NT2/D1 (cell line): ENCODE measurements around the gene NLRC4.

Experiments used
- DNase-seq: peaks from one replicate; pipeline ENCODE4 v3.0.0-alpha.2; 2011; ENCODE audit warnings: low read depth, low spot score
- H3K27me3 ChIP-seq: 2 replicates; pipeline ENCODE4 v1.6.0; 2011; ENCODE audit warnings: mild to moderate bottlenecking; ENCODE audit not compliant: insufficient read length, insufficient read depth
- H3K36me3 ChIP-seq: 2 replicates; pipeline ENCODE4 v1.6.1; 2011; ENCODE audit warnings: mild to moderate bottlenecking, low read length, mixed read lengths; ENCODE audit not compliant: insufficient read depth, insufficient read length
- H3K4me1 ChIP-seq: 2 replicates; pipeline ENCODE4 v1.5.1; 2011; ENCODE audit not compliant: insufficient read depth, insufficient read length
- H3K4me3 ChIP-seq: 2 replicates; pipeline ENCODE4 v1.5.1; 2011; ENCODE audit warnings: low read depth; ENCODE audit not compliant: insufficient read length
- H3K9ac ChIP-seq: 2 replicates; pipeline ENCODE4 v1.6.0; 2011; ENCODE audit warnings: low read depth; ENCODE audit not compliant: insufficient read length
- H3K9me3 ChIP-seq: 2 replicates; pipeline ENCODE4 v1.5.1; 2011; ENCODE audit warnings: mild to moderate bottlenecking, low read length; ENCODE audit not compliant: insufficient read depth
- SUZ12 ChIP-seq: IDR thresholded peaks from 2 replicates; pipeline ENCODE4 v1.6.1; 2011; ENCODE audit not compliant: insufficient read length, insufficient read depth; ENCODE audit errors: extremely low read depth
- YY1 ChIP-seq: IDR thresholded peaks from 2 replicates; pipeline ENCODE4 v1.6.1; 2011; ENCODE audit not compliant: insufficient read length, insufficient read depth
- ZNF274 ChIP-seq: IDR thresholded peaks from 2 replicates; pipeline ENCODE4 v1.6.1; 2011; ENCODE audit warnings: mild to moderate bottlenecking, low read depth, low read length

The NLRC4 gene

DNA sequence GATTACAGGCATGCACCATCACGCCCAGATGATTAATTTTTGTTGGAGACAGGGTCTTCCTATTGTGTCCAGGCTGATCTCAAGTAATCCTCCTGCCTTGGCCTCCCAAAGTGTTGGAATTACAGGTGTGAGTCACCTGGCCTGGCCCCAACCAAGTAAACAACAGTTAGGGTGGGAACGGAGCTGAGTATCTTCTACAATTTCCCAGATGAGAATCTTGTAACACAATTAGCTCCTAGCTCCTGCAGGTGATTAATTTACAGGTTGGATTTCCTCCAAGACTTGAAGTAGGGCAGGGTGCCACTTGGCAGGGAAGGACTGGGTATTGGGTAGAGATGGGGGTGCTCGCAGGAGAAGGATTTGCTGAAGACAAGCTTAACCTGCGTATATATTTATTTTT, 17.8 kb downstream of the NLRC4 start:
- H3K36me3 ChIP-seq, result no peaks in the 10 kb centered on the region
- no peak overlapping the region for H3K9ac ChIP-seq
- H3K4me1 ChIP-seq, result no peaks in the 10 kb centered on the region
- DNase-seq, result no peak
- no peaks in the 10 kb centered on the region for H3K27me3 ChIP-seq
- no peaks in the 10 kb centered on the region for H3K9me3 ChIP-seq
- TF ChIP-seq YY1 (no peak), ZNF274 (no peak), SUZ12 (no peak)
- H3K4me3 ChIP-seq, result no peak overlapping the region

DNA sequence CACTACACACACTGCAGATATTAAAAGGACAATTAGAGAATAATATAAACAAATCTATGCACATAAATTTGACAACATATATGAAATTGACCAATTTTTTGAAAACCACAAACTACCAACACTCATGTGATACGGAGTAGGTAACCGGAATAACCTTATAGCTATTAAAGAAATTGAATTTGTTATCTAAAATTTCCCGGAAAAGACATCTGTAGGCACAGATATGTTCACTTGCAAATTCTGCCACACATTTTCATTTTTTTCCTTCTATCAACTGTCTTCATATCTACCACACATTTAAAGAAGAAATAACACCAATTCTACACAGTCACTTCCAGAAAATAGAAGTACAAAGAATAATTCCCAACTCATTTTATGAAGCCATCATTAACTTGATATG, 22.4 kb downstream of the NLRC4 start:
- DNase-seq, result no peak
- TF ChIP-seq ZNF274, result no peak
- no peak for TF ChIP-seq SUZ12
- TF ChIP-seq YY1, result no peak
- Histone ChIP-seq H3K9me3 (no peaks in the 10 kb centered on the region), H3K9ac (no peak overlapping the region), H3K4me1 (no peaks in the 10 kb centered on the region), H3K4me3 (no peak overlapping the region), H3K27me3 (no peaks in the 10 kb centered on the region), H3K36me3 (no peaks in the 10 kb centered on the region)

DNA sequence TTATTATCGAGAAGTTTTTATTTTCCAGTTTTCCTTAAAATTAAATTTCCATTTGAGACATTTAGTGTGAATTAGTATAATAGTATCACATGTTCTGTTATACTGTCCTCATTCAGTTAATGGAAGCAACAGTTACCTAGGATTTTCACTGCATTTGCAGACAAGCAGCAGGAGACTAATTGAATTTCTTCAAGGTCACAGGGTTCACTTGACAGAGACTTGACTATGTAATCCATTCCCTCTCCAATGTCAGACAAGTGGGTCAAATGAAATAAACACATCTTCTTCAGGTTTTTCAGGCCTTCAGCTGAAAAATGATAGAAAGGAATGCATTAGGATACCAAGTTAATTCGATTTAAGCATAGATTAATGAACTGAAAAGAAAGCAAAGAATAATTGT, 26.7 kb downstream of the NLRC4 start:
- H3K4me3 ChIP-seq, result no peak overlapping the region
- no peaks in the 10 kb centered on the region for H3K4me1 ChIP-seq
- no peak overlapping the region for H3K9ac ChIP-seq
- no peaks in the 10 kb centered on the region for H3K27me3 ChIP-seq
- H3K36me3 ChIP-seq, result no peaks in the 10 kb centered on the region
- DNase-seq, result no peak
- no peak for TF ChIP-seq YY1
- TF ChIP-seq SUZ12, result no peak
- no peak for TF ChIP-seq ZNF274
- no peaks in the 10 kb centered on the region for H3K9me3 ChIP-seq

DNA sequence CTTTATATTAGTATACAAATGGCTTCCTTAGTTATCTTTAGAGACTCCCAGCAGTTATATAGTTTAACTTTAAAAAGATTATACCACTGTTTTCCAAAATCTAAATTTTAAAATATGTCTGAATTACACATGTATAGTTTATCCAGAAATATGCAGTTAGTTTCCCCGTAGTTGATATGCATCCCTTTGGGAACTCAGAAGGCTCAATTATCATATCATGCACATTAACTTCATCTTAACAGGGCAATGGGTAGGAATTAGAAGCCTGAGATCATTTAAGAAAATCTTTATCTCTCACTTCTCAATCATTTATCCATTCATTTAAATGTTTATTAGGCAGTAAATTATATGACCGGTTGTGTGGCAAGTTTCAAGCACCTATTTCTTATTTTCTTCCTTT, 27.2 kb downstream of the NLRC4 start:
- Histone ChIP-seq H3K36me3 (no peaks in the 10 kb centered on the region), H3K4me1 (no peaks in the 10 kb centered on the region), H3K9me3 (no peaks in the 10 kb centered on the region), H3K9ac (no peak overlapping the region), H3K27me3 (no peaks in the 10 kb centered on the region), H3K4me3 (no peak overlapping the region)
- DNase-seq, result no peak
- TF ChIP-seq ZNF274 (no peak), SUZ12 (no peak), YY1 (no peak)

DNA sequence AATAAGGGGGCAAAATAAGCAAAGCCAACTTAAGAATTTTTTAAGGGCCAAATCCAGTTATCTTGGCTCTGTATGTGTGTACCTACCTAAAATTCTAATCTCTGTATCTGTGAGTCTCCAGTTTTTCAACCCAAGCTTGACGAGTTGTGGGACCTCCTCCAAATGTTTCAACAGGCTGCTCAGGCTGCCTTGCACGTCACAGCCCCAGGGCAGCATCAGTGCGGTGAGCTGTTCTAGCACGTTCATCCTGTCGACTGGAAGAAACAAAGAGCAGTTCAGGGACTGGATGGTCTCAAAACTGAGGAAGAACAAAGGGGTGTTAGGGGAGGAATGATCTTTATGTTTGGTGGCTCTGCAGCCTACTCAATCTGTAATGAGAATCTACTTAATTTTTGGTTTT, 29.4 kb downstream of the NLRC4 start:
- Histone ChIP-seq H3K4me1 (no peaks in the 10 kb centered on the region), H3K4me3 (no peak overlapping the region), H3K27me3 (no peaks in the 10 kb centered on the region), H3K36me3 (no peaks in the 10 kb centered on the region), H3K9me3 (no peaks in the 10 kb centered on the region), H3K9ac (no peak overlapping the region)
- DNase-seq, result no peak
- TF ChIP-seq SUZ12, result no peak
- TF ChIP-seq YY1, result no peak
- TF ChIP-seq ZNF274, result no peak

DNA sequence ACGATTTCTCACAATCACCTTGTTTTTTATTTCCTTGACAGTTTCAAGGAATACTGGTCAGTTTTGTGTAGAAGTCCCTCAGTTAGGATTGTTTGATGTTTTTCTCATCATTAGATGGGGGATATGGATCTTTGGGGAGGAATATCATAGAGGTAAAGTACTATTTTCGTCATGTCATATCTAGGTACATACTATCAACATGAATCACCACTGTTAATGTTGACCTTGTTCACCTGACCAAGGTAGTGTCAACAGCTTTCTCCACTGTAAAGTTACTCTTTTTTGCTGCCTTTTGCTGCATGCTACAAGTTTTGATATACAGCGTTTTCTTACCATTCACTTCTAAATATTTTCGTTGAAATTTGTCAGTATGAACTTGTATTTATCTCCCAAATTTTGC, 32.7 kb downstream of the NLRC4 start:
- Histone ChIP-seq H3K9me3 (no peaks in the 10 kb centered on the region), H3K4me3 (no peak overlapping the region), H3K4me1 (no peaks in the 10 kb centered on the region), H3K9ac (no peak overlapping the region), H3K36me3 (no peaks in the 10 kb centered on the region), H3K27me3 (no peaks in the 10 kb centered on the region)
- no peak for TF ChIP-seq SUZ12
- TF ChIP-seq YY1, result no peak
- no peak for TF ChIP-seq ZNF274
- DNase-seq, result no peak

DNA sequence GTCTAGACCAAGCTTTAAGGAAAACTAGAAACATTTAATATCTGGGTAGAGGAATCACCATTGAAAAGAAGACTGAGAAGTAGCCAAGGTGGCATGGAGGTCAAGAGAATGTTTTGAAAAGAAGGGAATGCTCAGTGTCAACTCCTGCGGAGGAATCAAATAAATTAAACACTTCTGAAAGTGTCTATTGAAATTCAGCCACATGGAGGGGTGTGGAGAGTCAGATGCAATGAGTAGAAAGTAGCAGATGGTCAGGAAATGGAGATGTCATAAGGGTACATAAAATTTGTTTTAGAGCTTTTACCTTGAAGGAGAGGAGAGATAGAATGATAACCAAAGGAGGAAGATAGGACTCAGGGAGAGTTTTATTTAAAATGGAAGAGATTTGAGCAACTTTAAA, 35.1 kb downstream of the NLRC4 start:
- TF ChIP-seq SUZ12 (no peak), ZNF274 (no peak), YY1 (no peak)
- no peaks in the 10 kb centered on the region for H3K9me3 ChIP-seq
- H3K27me3 ChIP-seq, result no peaks in the 10 kb centered on the region
- no peak overlapping the region for H3K4me3 ChIP-seq
- no peaks in the 10 kb centered on the region for H3K4me1 ChIP-seq
- DNase-seq, result no peak
- peaks cover 4% of the 10 kb centered on the region for H3K36me3 ChIP-seq
- H3K9ac ChIP-seq, result no peak overlapping the region

DNA sequence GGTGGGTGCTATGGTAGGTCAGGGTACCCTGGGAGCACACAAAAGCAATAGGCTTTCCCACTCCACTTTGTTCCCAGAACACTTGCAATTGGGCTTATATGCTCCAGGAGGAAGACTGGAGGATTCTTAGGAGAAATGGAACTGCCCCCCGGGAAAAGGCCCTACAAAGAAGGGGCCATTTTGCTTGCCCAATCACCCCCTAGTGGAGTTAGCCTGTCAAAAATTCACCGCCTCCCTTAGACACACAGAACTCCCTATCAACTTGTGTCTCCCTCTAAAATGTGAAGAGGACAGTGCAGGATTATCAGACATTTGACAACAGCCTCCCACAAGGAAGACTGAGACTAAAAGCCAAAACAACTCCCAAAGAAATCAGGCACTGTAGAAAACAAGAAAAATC, 36.5 kb downstream of the NLRC4 start:
- no peaks in the 10 kb centered on the region for H3K9me3 ChIP-seq
- H3K4me3 ChIP-seq, result no peak overlapping the region
- DNase-seq, result no peak
- TF ChIP-seq ZNF274, result no peak
- no peak for TF ChIP-seq YY1
- TF ChIP-seq SUZ12, result no peak
- no peak overlapping the region for H3K9ac ChIP-seq
- no peaks in the 10 kb centered on the region for H3K4me1 ChIP-seq
- no peaks in the 10 kb centered on the region for H3K27me3 ChIP-seq
- peaks cover 7% of the 10 kb centered on the region for H3K36me3 ChIP-seq
